NCI-H128 (cell line): ENCODE results near the gene FOXR1.
"Not testable (repeated sequence)": the region's sequence is repeated elsewhere in the genome, so short reads cannot be mapped to it uniquely, and the experiment has no call there.

Experiments used
- DNase-seq: peaks from one replicate; lab custom pipeline; 2025; ENCODE audit not compliant: unreplicated experiment; lab: John Stamatoyannopoulos, UW

Gene FOXR1

DNA sequence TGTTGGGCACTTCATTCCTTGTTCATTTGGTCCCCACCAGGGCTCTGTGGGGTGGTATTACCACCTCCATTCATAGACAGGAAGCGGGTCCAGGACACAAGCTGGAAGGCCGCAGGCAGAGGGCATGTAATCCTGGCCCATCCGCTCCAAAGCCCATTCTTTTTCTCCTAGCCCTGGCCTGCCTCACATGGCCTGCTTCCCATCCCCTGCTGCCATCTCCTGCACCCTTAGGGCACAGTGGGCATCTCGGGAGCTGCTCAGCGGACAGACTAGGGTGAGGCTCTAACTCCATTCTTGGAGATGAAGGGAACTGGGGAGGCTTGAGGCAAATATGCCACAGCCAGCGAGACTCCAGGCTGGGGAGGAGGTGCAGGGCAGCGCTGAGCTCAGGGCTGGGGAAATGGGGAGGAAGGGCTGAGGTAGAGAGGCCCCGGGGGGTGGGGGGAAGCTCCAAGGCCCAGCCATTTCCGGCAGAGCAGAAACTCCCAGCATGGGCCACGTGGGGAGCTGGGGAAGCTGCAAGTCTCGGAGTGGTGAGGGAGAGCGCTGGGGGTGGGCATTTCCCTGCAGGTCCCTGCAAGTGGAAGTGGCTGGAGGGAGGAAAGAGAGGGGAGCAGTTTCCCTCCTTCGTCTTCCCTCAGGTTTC, 31.5 kb upstream of the FOXR1 start:
- no peak for DNase-seq

DNA sequence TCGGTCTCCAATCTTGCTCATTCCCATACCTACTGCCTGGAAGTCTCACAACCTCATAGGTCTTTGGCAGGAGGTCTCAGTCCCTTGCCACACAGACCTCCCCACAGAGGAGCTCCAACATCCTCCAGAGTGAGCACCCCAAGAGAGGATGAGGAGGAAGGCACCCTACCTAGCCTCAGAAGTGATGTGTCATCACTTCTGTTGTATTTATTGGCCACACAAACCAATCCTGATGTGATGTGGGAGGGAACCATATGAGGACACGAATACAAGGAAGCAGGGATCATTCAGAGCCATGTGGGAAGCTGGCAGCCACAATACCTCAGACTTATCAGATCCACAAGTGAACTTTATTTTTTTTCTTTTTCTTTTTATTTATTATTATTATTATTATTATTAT, 24.5 kb upstream of the FOXR1 start:
- no peak for DNase-seq

DNA sequence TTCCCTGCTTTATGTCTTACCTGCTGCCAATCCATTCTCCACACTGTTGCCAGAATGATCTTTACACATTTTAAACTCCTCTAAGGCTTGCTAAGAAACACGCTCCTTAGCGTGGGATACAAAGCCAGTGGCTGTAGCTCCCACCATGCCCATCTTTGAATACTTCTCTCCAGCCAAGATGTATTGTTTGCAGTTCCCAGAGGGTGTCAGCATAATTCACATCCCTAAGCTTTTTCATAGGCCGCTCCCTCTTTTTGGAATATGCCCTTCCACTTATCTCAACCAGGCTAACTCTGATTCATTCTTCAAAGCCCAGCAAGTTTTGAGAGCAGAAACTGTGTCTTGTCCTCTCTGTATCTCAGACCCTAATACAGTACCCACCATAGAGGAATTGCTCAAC, 23.6 kb upstream of the FOXR1 start:
- no peak for DNase-seq

DNA sequence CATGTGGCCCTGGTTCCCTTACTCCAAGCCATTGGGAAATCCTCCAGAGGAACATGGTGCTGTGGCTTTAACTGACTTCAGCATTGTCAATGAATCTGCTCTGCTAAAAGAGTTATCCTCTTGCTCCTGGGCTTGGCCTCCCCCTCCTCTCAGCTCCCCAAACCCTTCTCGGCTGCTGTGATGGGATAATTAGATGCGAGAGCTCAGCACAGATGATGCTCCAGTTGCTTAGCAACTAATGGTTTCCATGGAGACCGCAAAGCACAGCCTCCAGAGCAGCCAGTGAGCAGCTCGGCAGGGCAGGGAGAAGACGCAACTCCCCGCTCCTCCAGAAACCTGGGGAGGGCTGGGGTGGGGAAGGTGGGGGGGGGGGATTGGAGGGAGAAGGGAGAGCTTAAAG, 18.3 kb upstream of the FOXR1 start:
- peak; percentile 79 for DNase-seq

DNA sequence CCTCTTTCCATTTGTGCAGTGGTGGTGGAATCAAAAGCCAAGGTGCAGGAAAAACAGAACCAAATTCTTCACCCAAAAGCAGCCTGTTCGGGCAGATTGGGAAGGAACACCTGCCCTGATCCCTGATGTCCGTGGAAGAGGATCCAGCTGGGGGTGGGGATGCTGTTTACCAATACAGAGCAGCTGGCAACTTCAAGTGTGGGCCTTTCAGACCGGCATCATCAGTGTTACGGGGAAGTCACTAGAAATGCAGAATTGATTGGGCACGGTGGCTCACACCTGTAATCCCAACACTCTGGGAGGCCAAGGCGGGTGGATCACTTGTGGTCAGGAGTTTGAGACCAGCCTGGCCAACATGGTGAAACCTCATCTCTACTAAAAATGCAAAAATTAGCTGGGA, 17.6 kb upstream of the FOXR1 start:
- not testable (repeated sequence) for DNase-seq

DNA sequence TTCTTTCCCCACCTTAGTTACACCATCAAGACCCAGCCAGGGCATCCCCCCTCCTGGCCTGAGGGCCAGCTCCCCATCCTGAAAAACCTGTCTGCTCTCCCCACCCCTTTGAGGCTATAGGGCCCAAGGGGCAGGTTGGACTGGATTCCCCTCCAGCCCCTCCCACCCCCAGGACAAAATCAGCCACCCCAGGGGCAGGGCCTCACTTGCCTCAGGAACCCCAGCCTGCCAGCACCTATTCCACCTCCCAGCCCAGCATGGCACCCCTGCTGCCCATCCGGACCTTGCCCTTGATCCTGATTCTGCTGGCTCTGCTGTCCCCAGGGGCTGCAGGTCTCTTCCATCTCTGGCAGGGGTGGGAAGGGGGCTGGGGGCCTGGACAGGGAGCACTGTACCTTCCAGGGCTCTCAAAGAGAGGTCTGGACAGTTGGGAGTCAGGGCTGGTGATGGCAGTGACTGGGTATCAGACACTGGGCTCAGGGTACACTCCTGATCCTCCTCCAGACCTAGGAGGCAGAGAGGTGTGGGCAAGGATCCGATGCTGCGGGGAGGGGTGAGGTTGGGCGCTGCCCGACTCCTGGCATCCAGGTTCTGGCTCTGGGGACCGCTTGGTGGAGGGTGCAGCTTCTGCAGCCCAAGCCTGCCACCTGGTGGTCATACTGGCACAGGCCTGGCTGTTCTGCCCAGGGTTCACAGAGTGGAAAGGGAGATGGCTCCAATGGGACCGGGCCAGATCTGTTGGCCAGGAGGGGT, 15.3 kb upstream of the FOXR1 start, which contains the start of gene UPK2:
TSS of gene UPK2 (plus strand) at position 205 of the 753 bp plus-strand sequence. CDS start at position 258, 53 bp downstream.
- peak; percentile 52 for DNase-seq

DNA sequence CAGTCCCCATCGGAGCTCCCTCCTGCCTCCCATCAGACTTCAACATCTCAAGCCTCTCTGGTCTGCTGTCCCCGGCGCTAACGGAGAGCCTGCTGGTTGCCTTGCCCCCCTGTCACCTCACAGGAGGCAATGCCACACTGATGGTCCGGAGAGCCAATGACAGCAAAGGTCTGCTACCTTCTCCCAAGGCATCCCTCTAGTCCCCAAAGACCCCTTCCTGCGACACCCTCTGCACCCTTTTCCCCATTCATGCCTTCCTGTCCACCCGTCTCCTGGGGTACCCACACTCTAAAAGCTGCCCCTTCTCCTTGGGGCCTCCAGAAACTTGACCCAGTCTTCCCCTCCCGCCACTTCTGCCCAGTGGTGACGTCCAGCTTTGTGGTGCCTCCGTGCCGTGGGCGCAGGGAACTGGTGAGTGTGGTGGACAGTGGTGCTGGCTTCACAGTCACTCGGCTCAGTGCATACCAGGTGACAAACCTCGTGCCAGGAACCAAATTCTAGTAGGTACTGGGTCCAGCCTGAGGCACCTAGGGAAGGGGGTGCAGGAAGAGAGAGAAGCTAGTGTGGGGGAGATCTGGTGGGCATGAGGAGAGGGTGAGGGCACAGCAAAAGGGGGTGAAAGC, 14.6 kb upstream of the FOXR1 start:
- no peak for DNase-seq

DNA sequence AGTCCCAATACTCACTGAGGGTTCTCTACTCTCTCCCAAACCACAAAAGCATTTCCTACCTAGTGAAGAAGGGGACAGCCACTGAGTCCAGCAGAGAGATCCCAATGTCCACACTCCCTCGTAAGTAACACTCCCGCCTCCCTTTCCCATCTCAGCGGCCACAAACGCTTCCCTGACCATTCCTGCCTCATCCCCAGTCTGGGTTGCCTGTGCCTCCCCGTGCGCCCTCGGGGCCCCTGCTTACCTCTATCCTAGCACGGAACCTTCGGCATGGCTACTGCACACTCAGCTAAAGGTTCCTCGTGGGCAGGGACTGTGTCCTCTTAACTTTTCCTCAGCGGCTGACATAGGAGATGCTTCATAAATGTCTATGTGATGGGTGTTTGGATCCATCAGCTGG, 14.0 kb upstream of the FOXR1 start:
- DNase-seq: no peak

DNA sequence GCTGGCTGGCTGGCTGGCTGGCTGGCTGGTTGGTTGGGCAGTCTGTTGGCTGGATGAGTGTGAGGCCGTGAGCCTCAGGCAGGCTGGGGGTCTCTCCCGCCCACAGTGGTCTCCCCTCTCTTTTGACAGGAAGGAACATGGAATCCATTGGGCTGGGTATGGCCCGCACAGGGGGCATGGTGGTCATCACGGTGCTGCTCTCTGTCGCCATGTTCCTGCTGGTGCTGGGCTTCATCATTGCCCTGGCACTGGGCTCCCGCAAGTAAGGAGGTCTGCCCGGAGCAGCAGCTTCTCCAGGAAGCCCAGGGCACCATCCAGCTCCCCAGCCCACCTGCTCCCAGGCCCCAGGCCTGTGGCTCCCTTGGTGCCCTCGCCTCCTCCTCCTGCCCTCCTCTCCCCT, 13.6 kb upstream of the FOXR1 start:
- no peak for DNase-seq

DNA sequence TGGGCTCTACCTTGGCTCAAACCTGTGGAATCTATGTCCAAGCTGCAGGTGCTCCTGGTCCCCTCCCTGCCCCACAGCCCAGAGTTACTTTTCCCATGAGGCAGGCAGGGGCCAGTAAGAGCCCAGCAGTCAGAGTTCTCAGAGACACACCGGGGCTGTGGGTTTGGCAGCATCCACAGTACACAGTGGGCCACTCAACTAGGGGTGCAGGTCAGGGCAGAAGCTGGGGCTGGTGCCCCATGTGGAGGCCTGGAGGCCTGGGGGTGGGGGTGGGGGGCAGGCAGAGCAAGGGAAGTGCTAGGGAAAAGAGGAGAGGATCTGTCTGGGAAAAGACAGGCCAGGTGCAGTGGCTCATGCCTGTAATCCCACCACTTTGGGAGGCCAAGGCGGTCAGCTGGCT, 13.0 kb upstream of the FOXR1 start:
- no peak for DNase-seq

DNA sequence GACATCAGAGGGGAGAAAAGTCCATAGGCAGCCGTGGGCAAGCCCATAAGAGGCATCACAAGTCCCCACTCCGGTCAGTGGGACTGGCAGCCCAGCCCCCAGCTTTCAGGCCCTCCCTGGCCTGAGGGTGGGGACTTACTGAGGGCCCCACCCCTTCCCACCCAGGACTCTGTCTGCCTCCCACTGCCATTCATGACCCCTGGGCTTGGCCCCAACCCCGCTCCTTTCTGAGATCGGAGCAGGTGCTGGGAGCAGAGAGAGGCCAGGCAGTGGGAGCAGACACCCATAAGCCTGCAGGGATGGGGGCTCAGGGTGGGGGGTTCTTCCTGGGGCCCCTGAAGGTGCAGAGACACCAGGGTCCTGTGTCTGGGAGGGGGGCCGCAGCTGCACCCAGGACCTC, 10.4 kb upstream of the FOXR1 start:
- no peak for DNase-seq

DNA sequence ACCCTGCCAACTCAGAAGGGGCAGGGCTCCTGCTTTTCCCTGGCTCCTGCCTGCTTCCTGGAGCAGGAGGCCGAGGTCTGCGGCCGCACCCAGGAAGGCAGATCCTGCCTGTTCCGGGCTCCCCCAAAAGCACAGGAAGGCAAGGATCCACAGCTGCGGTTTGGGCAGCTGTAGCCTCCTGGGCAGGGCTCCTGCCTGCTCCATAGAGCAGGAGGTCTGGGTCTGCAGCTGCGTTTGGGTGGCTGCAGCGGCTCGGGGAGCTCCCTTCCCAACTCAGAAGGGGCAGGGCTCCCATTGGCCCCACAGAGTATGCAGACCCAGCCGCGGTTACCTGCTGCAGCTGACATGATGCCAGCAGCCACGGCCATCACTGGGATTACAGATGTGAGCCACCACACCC, 10.0 kb upstream of the FOXR1 start:
- DNase-seq: no peak

DNA sequence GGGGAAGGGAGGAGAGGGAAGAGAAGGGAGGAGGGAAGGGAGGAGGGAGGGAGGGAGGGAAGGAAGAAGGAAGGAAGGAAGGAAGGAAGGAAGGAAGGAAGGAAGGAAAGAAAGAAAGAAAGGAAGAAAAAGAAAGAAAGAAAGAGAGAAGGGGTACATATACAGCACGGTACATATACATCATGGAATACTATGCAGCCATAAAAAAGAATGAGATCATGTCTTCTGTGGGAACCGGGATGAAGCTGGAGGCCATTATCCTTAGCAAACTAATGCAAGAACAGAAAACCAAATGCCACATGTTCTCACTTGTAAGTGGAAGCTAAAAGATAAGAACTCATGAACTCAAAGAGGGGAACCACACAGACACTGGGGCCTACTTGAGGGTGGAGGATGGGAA, 2.1 kb upstream of the FOXR1 start:
- DNase-seq: not testable (repeated sequence)

DNA sequence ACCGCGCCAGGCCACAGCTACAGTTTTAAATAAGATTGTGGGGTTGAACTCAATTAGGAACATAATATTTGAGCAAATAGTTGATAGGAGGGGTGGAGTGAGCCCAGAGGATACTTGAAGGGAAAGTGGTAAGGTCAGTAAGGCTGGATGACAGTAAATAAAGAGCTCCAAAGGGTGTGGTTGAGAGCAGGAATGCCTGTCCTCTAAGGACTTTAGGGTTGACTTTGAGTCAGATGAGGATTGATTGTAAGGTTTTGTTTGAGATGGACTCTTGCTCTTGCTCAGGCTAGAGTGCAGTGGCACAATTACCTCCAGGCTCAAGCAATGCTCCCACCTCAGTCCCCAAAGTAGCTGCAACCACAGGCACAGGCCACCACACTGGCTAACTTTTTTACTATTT, 2.4 kb downstream of the FOXR1 start:
- no peak for DNase-seq

DNA sequence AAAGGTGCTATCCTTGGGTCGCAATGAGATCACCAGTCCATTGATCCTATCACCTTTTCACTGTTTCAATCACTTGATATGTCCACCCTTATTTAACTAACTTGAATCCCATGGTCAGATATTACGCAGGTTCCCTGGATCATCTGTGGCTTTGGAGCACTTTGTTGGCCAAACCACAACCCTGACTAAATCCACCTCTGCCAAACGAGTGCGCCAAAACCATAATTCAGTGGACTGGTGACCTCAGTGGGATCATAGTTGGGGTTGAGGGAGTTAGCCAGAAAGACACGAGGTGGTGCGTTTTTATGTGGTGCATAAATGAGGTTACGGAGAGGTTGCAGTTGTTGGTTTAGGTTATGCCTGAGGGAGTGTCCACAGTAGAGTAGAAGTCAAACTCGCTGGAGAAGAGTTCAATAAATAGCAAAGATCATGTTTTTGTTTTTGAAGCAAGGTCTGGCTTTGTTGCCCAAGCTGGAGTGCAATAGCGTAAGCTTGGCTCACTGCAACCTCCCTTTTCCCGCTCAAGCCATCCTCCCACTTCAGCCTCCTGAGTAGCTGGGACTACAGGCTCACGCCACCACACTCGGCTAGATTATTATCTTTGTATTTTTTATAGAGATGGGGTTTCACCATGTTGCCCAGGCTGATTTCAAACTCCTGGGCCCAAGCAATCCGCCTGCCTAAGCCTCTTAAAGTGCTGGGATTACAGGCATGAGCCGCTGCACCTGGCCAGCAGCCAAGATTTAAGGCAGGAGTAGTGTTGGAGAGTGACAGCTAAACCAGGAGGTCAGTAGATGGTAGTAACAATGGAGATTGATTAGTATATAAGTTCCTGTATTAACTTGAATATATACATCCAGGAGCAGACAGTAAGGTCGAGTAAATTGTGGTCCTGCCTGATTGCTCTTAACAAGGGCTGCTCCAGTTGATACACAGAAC, 4.5 kb downstream of the FOXR1 start:
- no peak for DNase-seq

DNA sequence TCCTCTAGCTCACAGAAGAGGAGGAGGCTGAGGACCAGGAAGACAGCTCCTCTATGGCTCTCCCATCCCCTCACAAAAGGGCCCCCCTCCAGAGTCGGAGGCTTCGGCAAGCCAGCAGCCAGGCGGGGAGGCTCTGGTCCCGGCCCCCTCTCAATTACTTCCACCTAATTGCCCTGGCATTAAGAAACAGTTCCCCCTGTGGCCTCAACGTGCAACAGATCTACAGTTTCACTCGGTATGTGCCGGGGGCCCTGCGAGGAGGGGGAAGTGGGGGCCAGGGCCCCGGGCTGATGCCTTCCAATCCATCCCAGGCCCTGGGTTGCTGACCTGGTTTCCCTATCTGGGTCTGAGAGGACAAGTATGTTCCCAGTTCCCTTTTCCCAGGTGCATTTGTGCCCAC, 7.9 kb downstream of the FOXR1 start:
- DNase-seq: no peak

DNA sequence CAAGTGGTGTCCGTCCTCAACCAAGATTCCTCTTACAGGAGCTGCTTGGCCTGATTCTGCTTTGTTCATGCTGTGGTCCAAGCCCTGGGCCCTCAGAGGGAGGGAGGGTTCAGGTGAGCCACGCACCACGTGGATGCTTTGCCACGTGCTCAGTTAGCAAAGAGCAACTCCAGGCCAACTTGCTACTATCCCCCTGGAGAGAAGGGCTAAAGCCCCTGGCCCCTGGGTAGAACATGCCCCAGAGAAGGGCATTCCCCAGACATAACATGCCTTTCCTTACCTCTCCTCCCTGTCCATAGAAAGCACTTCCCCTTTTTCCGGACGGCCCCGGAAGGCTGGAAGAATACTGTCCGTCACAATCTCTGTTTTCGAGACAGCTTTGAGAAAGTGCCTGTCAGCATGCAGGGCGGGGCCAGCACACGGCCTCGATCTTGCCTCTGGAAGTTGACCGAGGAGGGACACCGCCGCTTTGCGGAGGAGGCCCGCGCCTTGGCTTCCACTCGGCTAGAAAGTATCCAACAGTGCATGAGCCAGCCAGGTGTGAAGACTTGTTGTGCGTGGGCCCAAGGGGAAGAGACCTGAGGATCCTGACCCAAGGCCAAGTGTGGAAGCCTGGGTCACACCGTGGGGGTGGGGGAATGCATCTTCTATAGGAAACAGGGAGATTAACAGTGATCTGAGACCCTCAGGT, 8.8 kb downstream of the FOXR1 start:
- no peak for DNase-seq

DNA sequence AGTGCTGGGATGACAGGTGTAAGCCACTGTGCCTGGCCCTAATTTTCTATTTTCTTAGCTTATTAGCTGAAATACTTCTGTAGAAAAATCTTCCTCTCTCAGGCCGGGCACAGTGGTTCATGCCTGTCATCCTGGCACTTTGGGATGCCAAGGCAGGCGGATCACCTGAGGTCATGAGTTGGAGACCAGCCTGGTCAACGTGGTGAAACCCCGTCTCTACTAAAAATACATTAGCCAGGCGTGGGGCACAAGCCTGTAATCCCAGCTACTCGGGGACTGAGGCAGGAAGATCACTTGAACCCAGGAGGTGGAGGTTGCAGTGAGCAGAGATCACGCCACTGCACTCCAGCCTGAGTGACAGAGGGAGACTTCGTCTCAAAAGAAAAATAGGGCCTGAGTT, 12.8 kb downstream of the FOXR1 start:
- DNase-seq: not testable (repeated sequence)

DNA sequence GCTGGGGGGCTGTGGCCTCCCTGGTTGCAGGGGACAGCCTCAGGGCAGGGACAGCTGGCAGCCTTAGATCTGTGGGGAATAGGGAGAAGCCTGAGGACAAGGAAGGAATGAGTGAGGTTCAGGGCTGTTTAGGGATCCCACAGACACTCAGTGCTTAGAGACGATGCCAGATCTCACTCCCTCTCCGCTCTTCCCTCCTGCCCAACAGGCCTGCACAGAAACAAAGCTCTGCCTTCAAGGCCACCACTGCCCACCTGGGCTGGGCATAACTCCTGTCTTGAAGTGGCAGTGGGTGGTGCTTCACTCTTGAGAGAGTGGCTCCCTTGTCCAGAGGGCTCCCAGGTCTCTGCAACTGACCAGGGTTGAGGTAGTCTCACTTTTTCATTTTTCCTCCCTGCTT, 13.3 kb downstream of the FOXR1 start:
- DNase-seq: no peak

DNA sequence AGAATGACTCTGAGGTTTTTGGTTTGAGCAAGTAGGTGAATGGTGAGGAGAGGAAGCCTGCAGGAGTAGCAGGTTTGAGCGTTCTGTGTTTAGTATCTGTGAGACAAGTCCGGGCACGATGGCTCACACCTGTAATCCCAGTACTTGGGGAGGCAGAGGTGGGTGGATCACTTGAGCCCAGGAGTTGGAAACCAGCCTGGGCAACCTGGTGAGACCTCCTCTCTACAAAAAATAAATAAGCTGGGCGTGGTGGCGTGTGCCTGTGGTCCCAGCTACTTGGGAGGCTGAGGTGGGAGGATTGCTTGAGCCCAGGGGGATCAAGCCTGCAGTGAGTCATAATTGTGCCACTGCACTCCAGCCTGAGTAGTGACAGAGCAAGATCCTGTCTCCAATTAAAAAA, 16.7 kb downstream of the FOXR1 start:
- no peak for DNase-seq
